Measurements from ENCODE around the gene TNIK. TPM values are rescaled to one million over a fixed set of nuclear protein-coding genes. Genes with fewer than 3 reads are reported as not detected.

The TNIK gene
- total RNA-seq, 1 experiment from 2014 or later, result 22.4 TPM

DNA sequence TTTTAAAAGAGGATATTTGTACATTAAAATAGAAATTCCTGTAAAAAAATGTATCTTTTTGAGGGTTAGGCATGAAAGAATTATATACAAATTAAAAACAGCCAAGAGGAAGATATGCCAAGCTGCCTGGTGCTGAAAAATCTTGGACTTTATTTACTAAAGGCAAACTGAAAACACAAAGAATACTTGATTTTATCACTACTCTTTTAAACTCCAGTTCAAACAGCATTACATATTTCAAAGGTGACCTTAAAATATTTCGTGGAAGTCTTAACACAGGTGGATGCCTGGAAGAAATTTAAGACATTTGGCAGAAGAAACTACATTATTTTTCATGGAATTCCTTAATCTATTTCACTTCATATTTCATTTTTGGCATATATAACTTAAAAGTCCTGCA is 332.6 kb downstream of the TNIK start:
- ChIA-PET CTCF (interaction anchor here (1.2 kb wide), 1 partner anchor 59 kb away, joined by 3 read pairs; no protein-coding TSS in a partner anchor), POLR2A (no interaction called here)
- H3K4me3 Mint-ChIP-seq (ENCODE audit: unreplicated experiment), result no peak overlapping the region
- Histone ChIP-seq H3K4me3 (ENCODE audit: low read depth, low read length) (no peak overlapping the region), H3K36me3 (ENCODE audit: control insufficient read depth, insufficient read depth, low read length) (no peaks in the 10 kb centered on the region), H3K27me3 (replicated peaks; ENCODE audit: control insufficient read depth, insufficient read depth, low read length) (no peaks in the 10 kb centered on the region), H3K4me1 (peaks cover 49% of the 10 kb centered on the region), H3K9me3 (no peaks in the 10 kb centered on the region)
- TF ChIP-seq CTCF (IDR thresholded peaks at IDR 0.05; ENCODE audit: insufficient read depth in 1 of 2, low read depth in 1 of 2, low read length in 1 of 2, severe bottlenecking in 1 of 2, unreplicated experiment in 1 of 2), result no peak
- peaks cover 22% of the 10 kb centered on the region for H3K4me1 Mint-ChIP-seq (ENCODE audit: low read depth, unreplicated experiment)
- no peak for DNase-seq
- H3K27me3 Mint-ChIP-seq (ENCODE audit: insufficient read depth, unreplicated experiment), result no peaks in the 10 kb centered on the region
- H3K9me3 Mint-ChIP-seq (ENCODE audit: unreplicated experiment), result peaks cover 14% of the 10 kb centered on the region
- intact Hi-C loops (cut with micrococcal nuclease; ENCODE audit: unreplicated experiment), result no loop called here
- BruUV-seq (replicated peaks), result no TSS peak
- H3K27ac Mint-ChIP-seq (ENCODE audit: unreplicated experiment), result peak overlapping the region; percentile 92
- peaks cover 18% of the 10 kb centered on the region for H3K36me3 Mint-ChIP-seq (ENCODE audit: insufficient read depth, unreplicated experiment)

GRCh38 chr3:171126478-171127209 is 333.6 kb downstream of the TNIK start:
- Histone ChIP-seq H3K4me1 (peaks cover 46% of the 10 kb centered on the region), H3K4me3 (ENCODE audit: low read depth, low read length) (no peak overlapping the region), H3K9me3 (no peaks in the 10 kb centered on the region), H3K27me3 (replicated peaks; ENCODE audit: control insufficient read depth, insufficient read depth, low read length) (no peaks in the 10 kb centered on the region), H3K36me3 (ENCODE audit: control insufficient read depth, insufficient read depth, low read length) (no peaks in the 10 kb centered on the region)
- Mint-ChIP-seq H3K9me3 (ENCODE audit: unreplicated experiment) (peaks cover 14% of the 10 kb centered on the region), H3K27ac (ENCODE audit: unreplicated experiment) (peak overlapping the region; percentile 36), H3K4me3 (ENCODE audit: unreplicated experiment) (no peak overlapping the region), H3K27me3 (ENCODE audit: insufficient read depth, unreplicated experiment) (no peaks in the 10 kb centered on the region), H3K36me3 (ENCODE audit: insufficient read depth, unreplicated experiment) (peaks cover 18% of the 10 kb centered on the region), H3K4me1 (ENCODE audit: low read depth, unreplicated experiment) (peaks cover 22% of the 10 kb centered on the region)
- BruUV-seq (replicated peaks), result no TSS peak
- intact Hi-C loops (cut with micrococcal nuclease; ENCODE audit: unreplicated experiment), result no loop called here
- TF ChIP-seq CTCF (IDR thresholded peaks at IDR 0.05; ENCODE audit: insufficient read depth in 1 of 2, low read depth in 1 of 2, low read length in 1 of 2, severe bottlenecking in 1 of 2, unreplicated experiment in 1 of 2), result no peak
- no peak for DNase-seq
- ChIA-PET CTCF (interaction anchor here (1.2 kb wide), 1 partner anchor 59 kb away, joined by 3 read pairs; no protein-coding TSS in a partner anchor), POLR2A (no interaction called here)

DNA sequence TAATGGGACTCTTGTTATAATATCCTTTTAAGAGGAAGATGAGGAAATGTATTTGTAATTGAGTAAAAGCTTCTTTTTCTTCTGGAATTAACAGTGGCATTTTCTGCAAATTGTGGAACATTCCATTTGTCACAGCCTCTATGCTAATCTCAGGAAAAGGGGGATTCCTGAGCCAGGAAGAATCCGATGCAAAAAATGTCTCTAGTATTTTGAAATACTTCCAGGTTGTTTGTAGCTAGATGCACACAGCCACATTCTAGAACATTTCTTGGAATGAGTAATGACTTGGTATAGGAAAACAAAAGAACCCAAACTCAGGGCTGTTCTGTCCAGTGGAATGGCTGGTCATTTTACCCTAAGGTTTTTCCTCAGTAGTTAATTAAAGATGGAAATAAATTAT is 335.2 kb downstream of the TNIK start:
- Mint-ChIP-seq H3K4me3 (ENCODE audit: unreplicated experiment) (no peak overlapping the region), H3K27me3 (ENCODE audit: insufficient read depth, unreplicated experiment) (no peaks in the 10 kb centered on the region), H3K27ac (ENCODE audit: unreplicated experiment) (no peak overlapping the region), H3K9me3 (ENCODE audit: unreplicated experiment) (peaks cover 11% of the 10 kb centered on the region), H3K4me1 (ENCODE audit: low read depth, unreplicated experiment) (peaks cover 13% of the 10 kb centered on the region), H3K36me3 (ENCODE audit: insufficient read depth, unreplicated experiment) (peaks cover 7% of the 10 kb centered on the region)
- TF ChIP-seq CTCF (IDR thresholded peaks at IDR 0.05; ENCODE audit: insufficient read depth in 1 of 2, low read depth in 1 of 2, low read length in 1 of 2, severe bottlenecking in 1 of 2, unreplicated experiment in 1 of 2), result no peak
- no peaks in the 10 kb centered on the region for H3K27me3 ChIP-seq (replicated peaks; ENCODE audit: control insufficient read depth, insufficient read depth, low read length)
- H3K36me3 ChIP-seq (ENCODE audit: control insufficient read depth, insufficient read depth, low read length), result no peaks in the 10 kb centered on the region
- no peak overlapping the region for H3K4me3 ChIP-seq (ENCODE audit: low read depth, low read length)
- CTCF ChIA-PET, result no interaction called here
- peaks cover 35% of the 10 kb centered on the region for H3K4me1 ChIP-seq
- intact Hi-C loops (cut with micrococcal nuclease; ENCODE audit: unreplicated experiment), result no loop called here
- H3K9me3 ChIP-seq, result no peaks in the 10 kb centered on the region
- POLR2A ChIA-PET, result no interaction called here
- BruUV-seq (replicated peaks), result no TSS peak
- DNase-seq, result no peak

Measured in Caco-2 (cell line).